ENCODE results near the gene EXOC6B. TPM values are rescaled to one million over a fixed set of nuclear protein-coding genes. Genes with fewer than 3 reads are reported as not detected.

EXOC6B gene
- total RNA-seq, 4 donors from 2014 or later, result 14.1 to 107 (median 38.5) TPM

DNA sequence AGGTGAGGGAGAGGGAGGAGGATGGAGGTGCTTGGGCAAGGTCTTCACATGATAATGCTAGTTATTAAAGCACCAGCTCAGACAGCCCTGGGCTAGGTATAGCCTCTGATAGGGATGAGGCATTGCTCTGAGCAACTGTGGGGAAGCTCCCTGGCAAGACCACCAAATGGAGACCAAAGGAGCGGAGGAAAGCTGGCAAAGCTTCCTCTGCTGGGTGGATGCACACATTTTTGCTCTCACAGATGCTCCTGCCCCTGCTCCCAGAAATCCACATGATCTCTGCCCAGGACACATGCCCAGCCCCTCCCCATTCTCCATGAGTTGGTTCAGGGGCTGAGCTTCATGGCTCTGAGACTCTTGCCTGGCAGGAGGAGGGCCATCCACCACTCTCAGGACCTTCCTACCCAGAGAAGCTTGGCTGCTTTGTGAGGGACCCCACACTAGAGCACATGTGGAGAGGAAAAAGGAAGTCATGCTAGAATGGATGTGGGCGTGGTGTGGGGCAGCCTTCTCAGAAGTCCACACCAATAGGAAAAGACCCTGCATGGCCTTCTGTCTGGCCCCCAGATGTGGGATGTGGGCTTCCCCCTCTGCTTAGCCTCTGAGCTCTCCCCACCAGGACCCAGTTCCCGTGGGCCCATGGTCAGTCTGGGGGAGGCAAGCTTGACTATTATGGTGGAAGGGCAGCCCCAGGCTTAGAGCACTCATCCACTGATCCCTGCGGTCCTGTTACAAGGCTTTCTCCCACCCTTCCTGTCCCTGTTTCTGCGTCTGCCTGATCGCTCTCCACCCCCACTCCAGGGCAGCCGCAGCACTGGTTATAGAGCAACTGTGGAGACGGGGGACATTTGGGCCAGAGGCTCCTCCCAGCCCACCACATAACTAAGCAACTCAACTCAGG, 667.7 kb downstream of the EXOC6B start:
- no peak for DNase-seq
- no peaks in the 10 kb centered on the region for H3K9me3 ChIP-seq
- TF ChIP-seq, protein P1, sequence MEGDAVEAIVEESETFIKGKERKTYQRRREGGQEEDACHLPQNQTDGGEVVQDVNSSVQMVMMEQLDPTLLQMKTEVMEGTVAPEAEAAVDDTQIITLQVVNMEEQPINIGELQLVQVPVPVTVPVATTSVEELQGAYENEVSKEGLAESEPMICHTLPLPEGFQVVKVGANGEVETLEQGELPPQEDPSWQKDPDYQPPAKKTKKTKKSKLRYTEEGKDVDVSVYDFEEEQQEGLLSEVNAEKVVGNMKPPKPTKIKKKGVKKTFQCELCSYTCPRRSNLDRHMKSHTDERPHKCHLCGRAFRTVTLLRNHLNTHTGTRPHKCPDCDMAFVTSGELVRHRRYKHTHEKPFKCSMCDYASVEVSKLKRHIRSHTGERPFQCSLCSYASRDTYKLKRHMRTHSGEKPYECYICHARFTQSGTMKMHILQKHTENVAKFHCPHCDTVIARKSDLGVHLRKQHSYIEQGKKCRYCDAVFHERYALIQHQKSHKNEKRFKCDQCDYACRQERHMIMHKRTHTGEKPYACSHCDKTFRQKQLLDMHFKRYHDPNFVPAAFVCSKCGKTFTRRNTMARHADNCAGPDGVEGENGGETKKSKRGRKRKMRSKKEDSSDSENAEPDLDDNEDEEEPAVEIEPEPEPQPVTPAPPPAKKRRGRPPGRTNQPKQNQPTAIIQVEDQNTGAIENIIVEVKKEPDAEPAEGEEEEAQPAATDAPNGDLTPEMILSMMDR (IDR thresholded peaks at IDR 0.05), result no peak
- TF ChIP-seq POLR2A (IDR thresholded peaks at IDR 0.05), result no peak
- intact Hi-C loops (cut with DNase I; ENCODE audit: low total_unique reads), result no loop called here
- no peak overlapping the region for H3K27ac ChIP-seq
- H3K4me3 ChIP-seq, result no peak overlapping the region
- H3K36me3 ChIP-seq, result no peaks in the 10 kb centered on the region
- no peaks in the 10 kb centered on the region for H3K27me3 ChIP-seq
- no peaks in the 10 kb centered on the region for H3K4me1 ChIP-seq

DNA sequence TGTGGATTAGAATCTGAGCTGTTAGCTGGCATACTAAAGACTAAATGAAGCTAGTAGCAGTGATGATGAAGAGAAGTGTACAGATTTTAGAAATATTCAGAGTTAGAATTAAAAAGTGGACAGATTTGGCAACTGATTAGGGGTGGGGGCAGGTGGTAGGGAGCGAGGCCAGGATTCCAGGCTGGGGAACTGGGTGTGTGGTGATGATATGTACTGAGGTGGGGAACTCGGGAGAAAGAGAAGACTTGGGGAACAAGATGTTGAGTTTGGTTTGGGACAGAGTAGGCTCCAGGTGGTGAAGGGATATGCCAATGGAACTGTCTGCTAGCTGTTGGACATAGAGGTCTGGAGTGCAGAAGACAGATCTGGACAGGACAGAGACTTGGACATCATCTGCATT, 669.0 kb downstream of the EXOC6B start:
- Histone ChIP-seq H3K27ac (no peak overlapping the region), H3K27me3 (no peaks in the 10 kb centered on the region), H3K9me3 (no peaks in the 10 kb centered on the region), H3K4me1 (no peaks in the 10 kb centered on the region), H3K36me3 (no peaks in the 10 kb centered on the region), H3K4me3 (no peak overlapping the region)
- no peak for DNase-seq
- TF ChIP-seq, protein P1 (IDR thresholded peaks at IDR 0.05), result no peak
- no peak for TF ChIP-seq POLR2A (IDR thresholded peaks at IDR 0.05)
- intact Hi-C loops (cut with DNase I; ENCODE audit: low total_unique reads), result no loop called here

GRCh38 chr2:72155737-72156136, 670.1 kb downstream of the EXOC6B start:
- H3K36me3 ChIP-seq, result no peaks in the 10 kb centered on the region
- intact Hi-C loops (cut with DNase I; ENCODE audit: low total_unique reads), result no loop called here

GRCh38 chr2:72155151-72155550, 670.7 kb downstream of the EXOC6B start:
- Histone ChIP-seq H3K27me3 (no peaks in the 10 kb centered on the region), H3K4me1 (no peaks in the 10 kb centered on the region), H3K36me3 (no peaks in the 10 kb centered on the region), H3K27ac (no peak overlapping the region), H3K4me3 (no peak overlapping the region), H3K9me3 (no peaks in the 10 kb centered on the region)
- DNase-seq, result no peak
- intact Hi-C loops (cut with DNase I; ENCODE audit: low total_unique reads), result no loop called here
- TF ChIP-seq, protein P1 (IDR thresholded peaks at IDR 0.05), result no peak
- no peak for TF ChIP-seq POLR2A (IDR thresholded peaks at IDR 0.05)

More at GRCh38 chr2:72155737-72156136, 670.1 kb downstream of the EXOC6B start:
- Histone ChIP-seq H3K4me1 (no peaks in the 10 kb centered on the region), H3K27ac (no peak overlapping the region), H3K9me3 (no peaks in the 10 kb centered on the region), H3K27me3 (no peaks in the 10 kb centered on the region), H3K4me3 (no peak overlapping the region)
- DNase-seq, result no peak
- no peak for TF ChIP-seq POLR2A (IDR thresholded peaks at IDR 0.05)
- TF ChIP-seq, protein P1 (IDR thresholded peaks at IDR 0.05), result no peak

DNA sequence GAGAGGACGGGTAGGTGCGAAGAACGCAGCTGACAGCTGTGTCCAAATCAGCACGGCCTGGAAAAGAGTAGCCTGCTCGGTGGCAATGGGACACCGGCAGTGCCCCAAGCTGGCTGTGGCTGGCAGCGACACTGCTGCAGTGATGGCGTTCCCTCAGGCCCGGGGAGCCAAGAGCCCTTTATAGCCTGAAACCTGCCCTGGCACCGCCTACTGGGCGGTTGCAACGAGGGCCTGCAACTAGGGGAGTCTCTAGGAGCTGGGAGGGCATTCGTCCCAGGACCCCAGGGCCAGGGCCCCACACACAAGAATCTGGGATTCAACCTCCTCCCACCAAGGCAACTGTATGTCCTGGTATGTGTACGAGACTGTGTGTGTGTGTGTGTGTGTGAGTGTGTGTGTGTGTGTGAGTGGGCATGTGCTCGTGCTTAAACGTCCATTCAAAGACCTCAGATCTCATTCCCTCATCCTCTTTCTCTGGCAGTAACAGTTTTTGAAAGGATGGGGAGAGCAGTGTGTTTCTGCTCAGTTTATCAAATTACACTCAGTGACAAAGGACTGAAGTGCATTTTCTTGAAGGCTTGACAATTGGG, 671.4 kb downstream of the EXOC6B start:
- H3K27me3 ChIP-seq, result peaks cover 0 to 4% of the 10 kb centered on the region in 2 donors
- H3K36me3 ChIP-seq, result no peaks in the 10 kb centered on the region
- DNase-seq, result no peak
- no peak overlapping the region for H3K27ac ChIP-seq
- intact Hi-C loops (cut with DNase I; ENCODE audit: low total_unique reads), result loop anchor here (5.0 kb wide), 1 partner anchor 607 kb away; no protein-coding TSS in a partner anchor
- peaks cover 0 to 5% of the 10 kb centered on the region in 2 donors for H3K4me1 ChIP-seq
- TF ChIP-seq, protein P1 (IDR thresholded peaks at IDR 0.05), result no peak
- TF ChIP-seq POLR2A (IDR thresholded peaks at IDR 0.05), result no peak
- H3K9me3 ChIP-seq, result no peaks in the 10 kb centered on the region
- no peak overlapping the region for H3K4me3 ChIP-seq
